ENCODE results near the gene ZNF526.

The ZNF526 gene

GRCh38 chr19:42225718-42226292 is 5.7 kb downstream of the ZNF526 start:
- no peak for DNase-seq

DNA sequence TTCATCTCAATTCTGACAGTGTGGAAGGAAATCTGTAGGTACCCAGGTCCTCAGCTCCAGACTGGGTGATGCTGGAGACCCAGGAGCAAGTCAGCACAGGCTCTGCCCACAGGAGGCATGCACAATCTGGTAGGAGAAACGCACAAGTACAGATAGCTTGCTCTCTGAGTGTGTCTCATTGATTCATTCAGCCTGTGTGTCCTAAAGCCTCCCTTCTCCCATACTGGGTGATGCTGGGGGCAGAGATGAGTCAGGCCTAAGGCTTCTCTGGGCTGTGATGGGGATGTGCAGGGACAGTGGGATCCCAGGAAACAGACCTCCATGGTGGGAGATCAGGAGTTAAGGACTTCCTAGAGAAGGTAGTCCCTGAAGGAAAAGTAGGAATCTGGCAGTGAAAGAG is 6.8 kb downstream of the ZNF526 start:
- no peak for DNase-seq

- DNase-seq = no peak
Measured at GRCh38 chr19:42228641-42229040, 8.5 kb downstream of the ZNF526 start.

GRCh38 chr19:42229301-42229854 is 9.3 kb downstream of the ZNF526 start:
- DNase-seq = no peak

- DNase-seq = no peak
Measured at GRCh38 chr19:42229855-42230351, 9.8 kb downstream of the ZNF526 start.

DNA sequence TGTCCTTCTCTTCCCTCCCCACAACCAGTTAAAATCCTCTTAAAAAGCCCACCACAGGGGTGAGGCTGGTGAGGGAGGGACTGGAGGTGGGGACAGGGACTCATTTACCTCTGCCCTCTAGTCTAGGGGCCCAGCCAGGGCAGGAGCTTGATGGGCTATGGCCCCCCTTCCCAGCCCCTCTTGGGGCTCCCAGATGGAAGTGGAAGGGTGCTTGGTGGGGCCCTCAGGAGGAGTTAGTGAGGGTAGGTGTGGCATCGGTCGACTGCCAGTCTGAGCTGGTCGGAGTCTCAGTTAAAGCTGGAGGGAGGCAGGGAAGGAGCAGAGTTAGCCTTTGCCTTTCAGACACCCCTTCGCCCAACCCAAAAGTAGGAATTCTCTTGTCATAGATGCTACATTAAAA is 10.5 kb downstream of the ZNF526 start:
- no peak for DNase-seq

- no peak for DNase-seq
Measured at GRCh38 chr19:42232435-42232834, 12.3 kb downstream of the ZNF526 start.

DNA sequence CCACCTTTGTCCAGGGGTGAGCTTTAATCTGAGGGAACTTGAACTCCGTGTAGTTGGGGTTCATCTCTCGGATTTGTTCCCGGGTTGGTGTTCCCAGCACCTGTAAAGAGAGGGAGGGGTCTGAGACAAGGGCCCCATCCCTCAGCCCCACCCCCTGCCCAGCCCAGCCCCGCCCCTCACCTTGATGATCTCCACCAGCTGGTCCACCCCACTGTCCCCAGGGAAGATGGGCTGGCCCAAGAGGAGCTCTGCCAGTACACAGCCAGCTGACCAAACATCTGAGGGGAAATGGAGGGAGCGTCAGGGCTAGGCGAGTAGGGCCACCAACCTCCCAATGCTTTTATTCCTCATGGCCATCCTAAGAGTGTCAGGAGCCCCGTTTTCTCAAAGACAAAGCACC is 13.0 kb downstream of the ZNF526 start:
- DNase-seq = no peak

DNA sequence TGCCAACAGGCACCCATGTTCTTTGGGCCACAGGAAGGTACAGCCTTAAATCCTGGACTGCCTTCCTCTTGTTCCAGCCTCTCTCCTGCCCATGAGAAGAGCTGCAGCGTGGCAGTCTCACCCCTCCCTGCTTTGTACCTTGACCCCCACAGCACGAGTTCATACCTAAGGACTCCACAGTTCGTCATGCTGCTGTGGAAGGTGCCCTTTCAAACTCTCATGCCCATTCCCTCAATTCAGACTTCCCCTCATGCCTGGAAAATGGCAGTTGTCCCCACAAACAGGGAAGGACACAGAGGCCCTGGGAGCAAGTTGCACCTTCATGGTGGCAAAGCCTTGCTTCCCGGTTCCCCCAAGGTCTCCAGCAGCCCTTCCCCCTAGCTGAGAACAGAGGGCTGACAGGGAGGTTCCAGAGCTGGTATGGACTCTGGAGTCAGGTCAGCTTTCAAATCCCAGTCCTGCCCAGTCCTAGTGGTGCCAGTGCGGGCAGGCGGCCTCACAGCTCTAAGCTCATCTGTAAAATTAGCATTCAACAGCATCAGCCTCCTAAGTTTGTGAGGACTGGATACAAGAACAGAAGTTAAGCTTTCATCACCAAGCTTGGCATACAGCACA is 13.7 kb downstream of the ZNF526 start:
- no peak for DNase-seq

DNA sequence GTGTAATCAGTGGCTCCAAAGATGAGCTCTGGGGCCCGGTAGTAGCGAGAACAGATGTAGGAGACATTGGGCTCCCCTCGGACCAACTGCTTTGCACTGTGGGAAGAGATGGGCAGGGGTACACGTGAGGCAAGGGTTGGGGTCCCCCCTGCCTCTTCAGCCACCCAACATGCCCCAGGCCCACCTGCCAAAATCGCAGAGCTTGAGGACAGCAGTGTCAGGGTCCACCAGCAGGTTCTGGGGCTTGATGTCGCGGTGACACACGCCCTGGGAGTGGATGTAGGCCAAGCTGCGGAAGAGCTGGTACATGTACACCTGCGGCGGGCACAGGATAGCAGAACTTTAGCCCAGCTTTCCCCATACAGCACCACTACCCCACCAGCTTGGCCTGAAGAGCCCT is 14.3 kb downstream of the ZNF526 start:
- no peak for DNase-seq

GRCh38 chr19:42235181-42235580 is 15.1 kb downstream of the ZNF526 start:
- no peak for DNase-seq

DNA sequence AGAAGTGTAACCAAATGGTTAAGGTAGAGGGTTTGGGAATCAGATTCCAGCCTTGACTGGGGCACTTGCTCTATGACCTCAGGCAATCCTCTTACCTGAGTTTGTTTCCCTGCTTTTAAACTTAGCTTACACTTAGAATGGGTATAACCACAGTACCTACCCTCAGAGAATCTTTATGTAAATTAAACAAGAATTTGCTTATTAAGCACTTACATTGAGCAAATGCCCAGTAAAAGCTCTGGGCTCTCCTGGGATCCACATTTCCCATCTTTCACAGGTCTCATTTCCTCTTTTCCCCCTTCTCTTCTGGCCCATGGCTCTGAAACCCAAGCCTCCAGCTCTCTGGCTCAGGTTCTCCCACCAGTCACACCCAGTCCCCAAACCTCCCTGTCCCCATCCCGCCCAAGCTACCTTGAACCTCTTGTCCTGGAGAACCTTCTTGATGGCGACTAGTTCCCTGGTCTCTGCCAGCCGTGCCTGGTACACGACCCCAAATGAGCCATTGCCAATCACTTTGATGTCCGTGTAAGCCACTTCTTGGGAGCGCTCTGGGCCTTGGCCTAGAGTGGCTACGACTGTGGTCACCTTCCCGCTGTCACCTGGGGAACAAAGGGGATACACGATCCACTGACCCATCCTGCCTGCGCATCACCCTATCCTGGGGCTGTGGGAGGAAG is 19.6 kb downstream of the ZNF526 start:
- DNase-seq = no peak

DNA sequence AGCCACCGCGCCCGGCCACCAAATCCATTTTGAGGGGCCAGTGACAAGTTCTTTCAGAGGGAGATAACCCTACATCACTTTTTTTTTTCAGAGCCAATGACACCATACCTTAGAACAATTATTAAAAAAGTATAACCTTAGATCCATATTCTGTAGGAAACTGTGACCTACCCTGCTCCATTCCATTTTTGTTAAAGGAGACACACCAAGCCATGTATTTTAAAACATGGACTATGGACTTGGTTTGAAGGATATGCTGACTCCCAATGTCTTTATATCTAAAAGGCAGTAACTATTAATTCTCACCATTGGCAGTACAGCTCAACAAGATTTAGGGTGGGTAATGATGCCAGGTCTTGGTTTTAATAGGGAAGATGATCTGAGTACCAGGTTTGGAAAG is 21.2 kb downstream of the ZNF526 start:
- no peak for DNase-seq

DNA sequence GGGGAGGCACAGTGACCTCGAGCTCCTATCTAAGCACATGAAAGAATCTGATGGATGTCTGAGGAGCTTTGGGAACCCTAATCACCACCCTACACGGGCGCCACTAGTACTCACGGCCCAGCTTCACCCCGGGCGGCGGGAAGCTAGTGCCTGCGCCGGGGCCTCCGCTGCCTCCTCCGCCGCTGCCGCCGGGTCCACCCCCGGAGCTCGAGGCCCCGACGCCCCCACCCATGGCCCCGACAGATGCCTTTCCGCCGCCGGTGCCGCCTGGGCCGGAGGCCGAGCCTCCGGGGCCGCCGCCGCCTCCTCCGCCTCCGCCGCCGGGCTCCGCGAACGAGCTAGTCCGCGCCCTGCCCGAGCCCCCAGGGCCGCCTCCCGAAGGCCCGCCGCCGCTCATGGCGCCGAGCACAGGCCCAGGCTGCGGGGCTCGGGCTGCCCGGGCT is 22.0 kb downstream of the ZNF526 start:
- no peak for DNase-seq

DNA sequence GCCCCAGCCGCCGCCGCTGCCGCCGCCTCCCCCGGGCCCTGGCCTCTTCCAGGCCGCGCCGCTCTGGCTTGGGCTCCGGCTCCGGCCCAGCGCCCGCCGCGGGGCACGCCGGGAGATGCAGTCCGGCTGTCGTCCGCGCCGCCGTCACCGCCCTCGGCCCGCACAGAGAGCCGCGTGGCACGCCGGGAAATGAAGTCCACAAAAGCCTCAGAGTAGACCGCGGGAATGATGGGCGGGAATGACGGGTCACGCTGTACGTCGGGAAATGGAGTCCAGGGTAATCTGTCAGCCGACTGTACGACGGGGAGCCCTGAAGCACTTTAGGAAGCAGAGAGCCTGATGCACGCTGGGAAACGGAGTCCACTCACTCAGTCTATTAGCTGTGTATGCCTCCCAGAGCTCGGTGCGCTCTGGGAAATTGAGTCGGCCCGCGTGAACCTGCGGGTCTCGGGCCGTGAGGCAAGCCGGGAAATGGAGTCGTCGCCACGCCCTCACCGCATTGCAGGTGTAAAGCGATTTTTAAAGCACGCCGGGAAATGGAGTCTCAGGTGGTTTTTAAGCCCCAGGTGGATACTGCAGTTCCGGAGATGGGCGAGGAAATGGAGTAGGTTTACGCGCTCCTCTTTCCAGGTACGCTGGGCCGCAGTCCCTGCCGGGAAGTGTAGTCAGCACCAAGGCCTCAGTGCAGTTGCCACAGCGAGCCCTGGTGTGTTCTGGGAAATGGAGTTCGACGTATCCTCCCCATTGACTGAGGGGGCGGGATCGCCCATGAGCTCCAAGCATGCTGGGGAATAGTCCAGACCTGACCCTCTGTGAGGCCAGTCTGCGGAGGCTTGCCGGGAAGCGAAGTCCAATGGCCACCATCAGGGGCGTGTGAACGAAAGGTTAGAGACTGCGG is 22.6 kb downstream of the ZNF526 start, which contains the start of gene GSK3A:
Gene GSK3A (minus strand): TSS at position 91 of the 898 bp plus-strand sequence. CDS start 137 bp downstream, outside the sequence.
- peak; percentile 96 for DNase-seq

- peak; percentile 89 for DNase-seq
Measured at GRCh38 chr19:42244347-42245220, 24.5 kb downstream of the ZNF526 start.

DNA sequence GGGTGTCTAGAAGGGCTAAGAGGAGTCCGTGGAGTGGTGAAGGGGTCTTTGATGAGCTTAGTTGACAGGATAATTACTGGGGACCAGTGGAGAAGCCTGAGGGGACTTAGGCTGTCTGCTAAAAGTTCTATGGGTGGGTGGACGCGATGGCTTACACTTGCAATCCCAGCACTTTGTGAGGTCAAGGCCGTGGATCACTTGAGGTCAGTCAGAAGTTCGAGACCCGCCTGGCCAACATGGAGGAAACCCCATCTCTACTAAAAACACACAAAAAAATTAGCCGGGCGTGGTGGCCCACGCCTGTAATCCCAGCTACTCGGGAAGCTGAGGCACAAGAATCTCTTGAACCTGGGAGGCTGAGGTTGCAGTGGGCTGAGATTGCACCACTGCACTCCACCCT is 25.1 kb downstream of the ZNF526 start:
- no peak for DNase-seq

DNA sequence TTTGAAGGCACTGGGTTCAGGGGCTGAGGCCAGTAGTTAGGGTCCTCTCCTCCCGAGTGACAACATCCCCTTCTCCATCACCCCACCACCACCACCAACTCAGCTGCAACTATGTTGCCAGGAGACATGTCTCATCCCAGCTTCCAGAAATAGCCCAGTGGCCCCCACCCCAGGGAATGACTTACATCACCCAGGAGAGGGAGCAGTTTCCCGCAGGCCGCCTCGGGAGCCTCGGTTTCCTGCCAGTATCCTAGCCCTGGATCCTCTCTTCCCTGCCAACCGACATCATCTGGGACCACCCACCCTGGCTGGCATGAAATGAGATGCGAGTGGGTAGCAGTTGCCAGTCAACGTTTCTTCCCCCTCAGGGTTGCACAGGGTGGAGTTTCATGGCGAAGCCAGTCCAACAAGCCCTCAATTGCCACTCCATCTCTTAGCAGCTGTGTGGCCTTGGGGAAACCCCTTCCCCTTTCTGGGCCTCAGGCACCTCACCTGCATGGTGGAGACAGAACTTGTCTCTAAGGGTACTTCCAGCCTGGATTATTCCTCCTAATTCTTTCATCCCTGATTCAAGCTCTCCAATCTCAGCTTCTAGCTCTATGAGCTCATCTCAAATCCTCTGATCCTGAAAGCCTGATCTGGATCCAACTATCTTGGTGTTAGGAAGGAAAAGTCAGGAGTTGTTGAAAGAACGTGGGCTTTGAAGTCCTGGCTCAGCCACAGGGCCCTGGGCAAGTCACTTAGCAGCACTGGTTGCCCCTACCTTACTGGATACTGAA is 26.2 kb downstream of the ZNF526 start:
- no peak for DNase-seq

DNA sequence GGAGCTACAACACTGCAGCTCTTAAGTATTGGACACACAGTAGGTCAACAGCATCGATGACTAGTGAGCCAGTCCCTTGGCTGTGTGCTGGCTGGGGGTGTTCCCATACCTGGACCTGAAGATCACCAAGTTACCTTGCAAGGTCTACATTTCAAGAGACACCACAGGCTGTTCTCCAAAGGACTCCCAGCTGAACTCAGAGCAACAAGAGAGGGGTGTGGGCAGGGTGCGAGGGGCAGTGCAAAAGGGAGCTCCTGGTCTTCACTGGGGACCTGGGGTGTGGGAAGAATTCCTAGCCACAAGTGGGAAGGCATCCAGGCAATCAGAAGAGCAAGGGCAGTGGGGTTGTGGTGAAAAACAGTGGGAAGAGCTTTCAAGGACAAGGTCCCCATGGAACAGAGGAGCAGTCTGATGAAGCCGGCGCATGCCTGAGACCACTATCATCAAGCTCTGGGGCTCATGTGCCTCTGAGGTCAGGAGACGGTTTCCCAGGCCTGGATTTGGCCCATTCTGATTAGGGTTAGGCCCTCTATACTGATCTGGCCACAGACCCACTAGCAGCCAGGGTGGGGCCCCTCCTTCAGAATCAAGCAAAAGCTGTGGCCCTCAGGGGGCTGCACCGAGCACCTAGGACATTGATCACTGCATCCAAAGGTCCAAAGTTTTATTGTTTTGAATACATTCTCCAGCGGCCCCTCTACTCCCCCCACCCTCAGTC is 27.0 kb downstream of the ZNF526 start:
- DNase-seq = no peak

DNA sequence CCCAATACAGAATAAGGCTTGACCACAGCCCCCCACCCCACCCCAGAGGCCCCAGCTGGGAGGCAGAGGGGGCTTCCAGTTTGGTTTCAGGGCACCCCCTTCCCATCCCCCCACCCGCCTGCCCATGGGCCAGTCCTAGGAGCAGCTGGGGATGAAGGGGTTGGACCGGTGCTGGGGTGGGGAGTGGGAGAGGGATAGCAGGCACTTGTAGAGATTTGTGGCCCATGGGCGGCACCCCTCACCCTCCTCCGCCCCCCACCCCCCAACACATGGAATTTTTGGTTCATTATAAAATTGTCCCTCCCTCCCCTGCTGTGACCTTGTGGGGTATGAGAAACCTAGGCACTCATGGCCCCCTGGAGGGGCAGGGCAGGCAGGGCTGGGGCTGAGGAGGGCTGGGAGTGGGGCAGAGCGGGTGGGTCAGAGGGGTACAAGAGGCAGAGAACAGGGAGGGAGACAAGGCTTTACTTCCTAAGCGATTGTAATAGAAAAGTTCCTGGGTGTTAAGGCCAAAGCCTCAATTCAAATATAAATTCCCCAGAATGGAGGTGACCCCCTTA is 27.6 kb downstream of the ZNF526 start:
- DNase-seq = no peak
